Mucosa of stomach (tissue), 1 donor: ENCODE results near the gene STAG3.
"Not testable (repeated sequence)": the region's sequence is repeated elsewhere in the genome, so short reads cannot be mapped to it uniquely, and the experiment has no call there.

Source experiments
- H3K27me3 ChIP-seq: one replicate; pipeline ENCODE4 v1.7.0; 2013; ENCODE audit warnings: mild to moderate bottlenecking, low read length; ENCODE audit not compliant: control insufficient read depth, insufficient read depth
- H3K36me3 ChIP-seq: one replicate; pipeline ENCODE4 v1.7.0; 2013; ENCODE audit warnings: low read length; ENCODE audit not compliant: control insufficient read depth, insufficient read depth
- H3K4me1 ChIP-seq: one replicate; pipeline ENCODE4 v1.7.0; 2013; ENCODE audit warnings: mild to moderate bottlenecking, low read length; ENCODE audit not compliant: control insufficient read depth, insufficient read depth
- H3K4me3 ChIP-seq: one replicate; pipeline ENCODE4 v1.7.0; 2013; ENCODE audit warnings: low read length
- H3K9ac ChIP-seq: one replicate; pipeline ENCODE4 v1.7.0; 2013; ENCODE audit warnings: mild to moderate bottlenecking, low read length, moderate library complexity
- H3K9me3 ChIP-seq: one replicate; pipeline ENCODE4 v1.7.0; 2013; ENCODE audit warnings: mild to moderate bottlenecking, low read length, moderate library complexity; ENCODE audit not compliant: control insufficient read depth
- donor health status: Pancreatic carcinoma.

Gene STAG3

DNA sequence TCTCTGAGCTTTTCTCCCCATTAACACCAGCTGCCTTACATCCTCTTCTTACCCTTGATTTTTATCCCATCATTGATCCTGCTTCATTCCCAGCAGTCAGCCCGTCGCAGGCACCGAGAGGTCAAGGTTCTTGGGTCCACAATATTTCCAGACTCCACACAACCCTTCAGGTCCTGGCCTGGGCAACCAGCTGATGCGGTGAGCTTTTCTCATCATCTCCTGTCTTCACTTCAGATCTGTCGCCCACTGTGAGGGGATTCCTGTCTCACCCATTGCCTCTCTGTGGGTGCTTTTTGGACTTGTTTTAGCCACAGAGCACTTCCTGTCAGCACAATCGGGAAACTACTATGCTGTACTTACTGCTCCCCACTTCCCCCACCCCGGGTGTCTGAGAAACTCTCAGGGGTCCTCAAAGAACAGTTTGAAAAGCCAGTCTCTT lies 33.6 kb downstream of the STAG3 start:
- H3K4me3 ChIP-seq: no peak overlapping the region
- H3K9ac ChIP-seq: no peak overlapping the region
- no peaks in the 10 kb centered on the region for H3K9me3 ChIP-seq
- H3K36me3 ChIP-seq: no peaks in the 10 kb centered on the region
- no peaks in the 10 kb centered on the region for H3K27me3 ChIP-seq
- peaks cover 7% of the 10 kb centered on the region for H3K4me1 ChIP-seq

DNA sequence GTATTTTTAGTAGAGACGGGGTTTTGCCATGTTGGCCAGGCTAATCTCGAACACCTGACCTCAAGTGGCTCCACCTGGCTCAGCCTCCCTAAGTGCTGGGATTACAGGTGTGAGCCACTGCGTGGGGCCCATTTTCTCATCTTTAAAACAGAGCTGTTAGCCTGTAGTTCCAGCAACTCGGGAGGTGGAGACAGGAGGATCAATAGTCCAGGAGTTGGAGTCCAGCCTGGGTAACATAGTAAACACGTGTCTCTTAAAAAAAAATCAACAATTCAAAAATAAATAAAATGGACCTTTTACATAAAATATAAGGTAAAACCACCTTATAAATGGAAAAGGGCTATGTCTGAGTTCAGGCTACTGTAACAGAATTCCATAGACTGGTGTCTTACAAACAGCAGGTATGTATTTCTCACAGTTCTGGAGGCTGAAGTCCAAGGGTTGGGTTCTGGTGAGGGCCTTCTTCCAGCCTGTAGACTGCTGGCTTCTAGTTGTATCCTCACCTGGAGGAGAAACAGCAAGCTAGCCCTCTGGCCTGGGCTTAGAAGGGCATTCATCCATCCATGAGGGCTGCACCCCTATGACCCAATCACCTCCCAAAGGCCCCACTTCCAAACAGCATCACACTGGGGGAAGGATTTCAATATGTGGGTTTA lies 35.0 kb downstream of the STAG3 start:
- Histone ChIP-seq H3K4me3 (no peak overlapping the region), H3K9ac (no peak overlapping the region), H3K9me3 (no peaks in the 10 kb centered on the region), H3K27me3 (no peaks in the 10 kb centered on the region), H3K36me3 (no peaks in the 10 kb centered on the region), H3K4me1 (peaks cover 7% of the 10 kb centered on the region)

DNA sequence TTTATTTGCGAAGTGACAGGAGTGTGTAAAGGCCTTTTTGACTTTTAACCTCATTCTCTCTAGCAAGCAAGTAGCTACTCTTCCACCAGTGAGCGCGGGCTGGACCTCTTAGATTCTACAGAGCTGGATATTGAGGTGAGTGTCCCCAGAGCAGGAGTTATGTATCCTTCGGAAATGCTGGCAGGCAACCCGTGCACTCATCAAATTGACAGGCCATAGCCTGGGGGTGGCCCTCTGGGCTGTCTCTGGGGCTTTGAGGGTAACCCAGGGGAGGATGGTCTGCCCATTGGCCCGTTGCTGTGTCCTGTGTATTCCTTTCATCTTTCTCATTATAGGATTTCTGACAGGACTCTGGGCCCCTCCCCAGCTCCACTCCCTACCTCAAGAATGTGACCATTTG lies 36.0 kb downstream of the STAG3 start:
- no peaks in the 10 kb centered on the region for H3K9me3 ChIP-seq
- H3K4me1 ChIP-seq: peaks cover 7% of the 10 kb centered on the region
- no peak overlapping the region for H3K4me3 ChIP-seq
- no peak overlapping the region for H3K9ac ChIP-seq
- H3K27me3 ChIP-seq: no peaks in the 10 kb centered on the region
- no peaks in the 10 kb centered on the region for H3K36me3 ChIP-seq

DNA sequence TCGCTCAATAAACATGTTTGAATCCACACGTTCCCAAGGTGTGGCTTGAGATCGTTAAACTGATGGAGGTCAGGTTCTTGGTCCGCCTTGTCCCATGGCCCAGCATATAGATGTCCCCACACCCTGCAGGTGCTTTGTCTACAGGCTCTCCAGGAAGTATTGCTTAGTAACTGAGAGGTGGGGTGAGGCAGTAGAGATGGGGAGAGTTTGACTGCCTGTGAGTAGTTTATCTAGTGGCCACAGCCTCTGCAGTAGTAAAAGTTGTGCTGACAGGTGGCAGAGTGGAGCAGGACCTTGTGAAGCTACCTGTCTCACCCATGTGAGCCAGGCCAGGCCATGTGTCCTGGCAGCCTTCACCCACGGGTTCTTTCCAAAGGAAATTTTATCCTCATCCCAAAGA lies 36.6 kb downstream of the STAG3 start:
- H3K4me1 ChIP-seq, H3K4me3 ChIP-seq, H3K9ac ChIP-seq: not testable (repeated sequence)

DNA sequence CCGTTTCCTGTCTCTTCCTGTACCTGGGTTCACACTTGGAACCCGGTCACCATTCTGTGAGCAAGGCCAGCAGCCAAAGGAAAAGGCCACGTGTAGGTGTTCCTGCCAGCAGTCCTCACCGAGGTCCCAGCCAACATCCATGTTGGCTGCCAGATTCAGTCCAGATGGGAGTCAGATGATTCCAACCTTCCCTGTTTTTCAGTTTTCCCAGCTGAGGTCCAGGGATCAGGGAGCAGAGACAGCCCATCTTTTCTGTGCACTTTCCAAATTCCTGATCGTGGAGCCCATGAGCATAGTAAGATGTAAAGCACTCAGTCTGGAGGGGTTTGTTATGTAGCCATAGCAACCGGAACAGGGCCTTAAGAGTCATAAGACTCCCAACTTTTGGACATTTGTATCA lies 38.2 kb downstream of the STAG3 start:
- Histone ChIP-seq H3K27me3 (no peaks in the 10 kb centered on the region), H3K9ac (no peak overlapping the region), H3K36me3 (no peaks in the 10 kb centered on the region), H3K4me3 (no peak overlapping the region), H3K4me1 (peaks cover 7% of the 10 kb centered on the region), H3K9me3 (no peaks in the 10 kb centered on the region)

More for the DNA sequence above, 36.6 kb downstream of the STAG3 start:
- H3K36me3 ChIP-seq, H3K9me3 ChIP-seq, H3K27me3 ChIP-seq: not testable (repeated sequence)

DNA sequence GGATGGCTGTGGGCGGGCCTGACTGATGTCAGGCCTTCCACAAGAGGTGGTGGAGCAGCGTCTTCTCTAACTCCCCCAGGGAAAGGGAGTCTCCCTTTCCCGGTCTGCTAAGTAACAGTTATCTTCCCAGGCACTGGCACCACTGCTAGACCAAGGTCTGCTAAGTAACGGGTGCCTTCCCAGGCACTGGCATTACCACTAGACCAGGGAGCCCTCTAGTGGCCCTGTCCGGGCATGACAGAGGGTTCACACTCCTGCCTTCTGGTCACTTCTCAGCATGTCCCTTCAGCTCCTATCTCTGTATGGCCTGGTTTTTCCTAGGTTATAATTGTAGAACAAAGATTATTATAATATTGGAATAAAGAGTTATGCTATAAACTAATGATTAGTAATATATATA lies 40.2 kb downstream of the STAG3 start:
- H3K27me3 ChIP-seq, H3K36me3 ChIP-seq, H3K4me1 ChIP-seq: not testable (repeated sequence)

DNA sequence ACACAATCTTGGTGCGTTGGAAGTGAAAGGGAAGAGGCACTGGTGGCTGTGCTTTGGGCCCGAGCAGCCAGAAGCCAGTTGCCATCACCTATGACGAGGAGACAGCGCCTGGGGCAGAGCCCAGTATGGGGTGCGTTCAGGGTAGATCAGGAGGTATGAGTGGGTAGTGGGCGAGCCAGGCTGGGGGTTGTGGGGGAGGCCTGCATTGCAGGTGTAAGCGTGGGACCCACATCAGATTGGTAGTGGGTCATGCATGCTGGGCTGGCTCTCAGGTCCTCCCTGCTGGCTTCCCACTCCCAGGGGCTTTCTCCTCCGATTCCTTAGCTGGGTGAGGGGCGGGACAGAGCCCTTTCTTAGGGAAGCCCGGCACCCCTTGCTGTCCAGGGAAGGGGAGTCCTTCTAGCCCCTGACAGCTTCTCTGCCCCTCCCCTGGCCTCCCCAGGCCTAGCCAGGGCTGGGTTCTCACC lies 41.6 kb downstream of the STAG3 start:
- peaks cover 3% of the 10 kb centered on the region for H3K4me1 ChIP-seq
- no peaks in the 10 kb centered on the region for H3K9me3 ChIP-seq
- no peaks in the 10 kb centered on the region for H3K27me3 ChIP-seq
- H3K4me3 ChIP-seq: no peak overlapping the region
- no peaks in the 10 kb centered on the region for H3K36me3 ChIP-seq
- no peak overlapping the region for H3K9ac ChIP-seq

More for the DNA sequence above, 40.2 kb downstream of the STAG3 start:
- H3K9ac ChIP-seq, H3K9me3 ChIP-seq, H3K4me3 ChIP-seq: not testable (repeated sequence)

DNA sequence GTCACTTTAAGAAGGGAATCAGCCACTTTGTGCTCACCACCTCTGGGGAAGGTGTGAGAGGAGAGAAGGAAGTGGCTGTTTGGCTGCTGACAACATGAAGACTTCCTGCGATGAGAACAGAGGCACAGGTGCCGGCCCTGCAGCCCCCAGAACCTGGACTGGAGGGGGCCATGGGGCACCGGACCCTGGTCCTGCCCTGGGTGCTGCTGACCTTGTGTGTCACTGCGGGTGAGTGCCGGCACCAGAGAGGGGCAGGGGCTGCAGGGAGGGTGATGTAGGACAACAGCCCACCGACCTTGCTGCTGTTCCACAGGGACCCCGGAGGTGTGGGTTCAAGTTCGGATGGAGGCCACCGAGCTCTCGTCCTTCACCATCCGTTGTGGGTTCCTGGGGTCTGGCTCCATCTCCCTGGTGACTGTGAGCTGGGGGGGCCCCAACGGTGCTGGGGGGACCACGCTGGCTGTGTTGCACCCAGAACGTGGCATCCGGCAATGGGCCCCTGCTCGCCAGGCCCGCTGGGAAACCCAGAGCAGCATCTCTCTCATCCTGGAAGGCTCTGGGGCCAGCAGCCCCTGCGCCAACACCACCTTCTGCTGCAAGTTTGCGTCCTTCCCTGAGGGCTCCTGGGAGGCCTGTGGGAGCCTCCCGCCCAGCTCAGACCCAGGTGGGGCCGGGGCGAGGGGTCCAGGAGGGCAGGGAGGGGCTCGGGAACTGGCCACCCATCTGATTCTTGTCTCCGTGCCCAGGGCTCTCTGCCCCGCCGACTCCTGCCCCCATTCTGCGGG lies 42.3 kb downstream of the STAG3 start, which contains the start of gene PVRIG:
PVRIG (plus strand) TSS at position 149 of the 785 bp plus-strand sequence; CDS start at position 171, 22 bp downstream.
- not testable (repeated sequence) for H3K4me1 ChIP-seq, H3K9me3 ChIP-seq, H3K36me3 ChIP-seq, H3K9ac ChIP-seq, H3K27me3 ChIP-seq, H3K4me3 ChIP-seq

DNA sequence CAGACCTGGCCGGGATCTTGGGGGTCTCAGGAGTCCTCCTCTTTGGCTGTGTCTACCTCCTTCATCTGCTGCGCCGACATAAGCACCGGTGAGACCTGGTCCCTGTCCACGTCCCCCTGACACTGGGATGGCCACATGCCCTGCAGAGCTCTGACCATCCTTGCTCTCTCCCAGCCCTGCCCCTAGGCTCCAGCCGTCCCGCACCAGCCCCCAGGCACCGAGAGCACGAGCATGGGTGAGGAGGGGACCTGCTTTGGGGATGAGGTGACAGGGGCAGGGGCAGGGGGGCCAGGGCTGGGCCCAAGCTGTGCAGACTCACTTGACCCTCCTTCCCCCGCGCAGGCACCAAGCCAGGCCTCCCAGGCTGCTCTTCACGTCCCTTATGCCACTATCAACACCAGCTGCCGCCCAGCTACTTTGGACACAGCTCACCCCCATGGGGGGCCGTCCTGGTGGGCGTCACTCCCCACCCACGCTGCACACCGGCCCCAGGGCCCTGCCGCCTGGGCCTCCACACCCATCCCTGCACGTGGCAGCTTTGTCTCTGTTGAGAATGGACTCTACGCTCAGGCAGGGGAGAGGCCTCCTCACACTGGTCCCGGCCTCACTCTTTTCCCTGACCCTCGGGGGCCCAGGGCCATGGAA lies 43.0 kb downstream of the STAG3 start:
- Histone ChIP-seq H3K9ac (no peak overlapping the region), H3K36me3 (no peaks in the 10 kb centered on the region), H3K27me3 (no peaks in the 10 kb centered on the region), H3K9me3 (no peaks in the 10 kb centered on the region), H3K4me3 (no peak overlapping the region), H3K4me1 (no peaks in the 10 kb centered on the region)

DNA sequence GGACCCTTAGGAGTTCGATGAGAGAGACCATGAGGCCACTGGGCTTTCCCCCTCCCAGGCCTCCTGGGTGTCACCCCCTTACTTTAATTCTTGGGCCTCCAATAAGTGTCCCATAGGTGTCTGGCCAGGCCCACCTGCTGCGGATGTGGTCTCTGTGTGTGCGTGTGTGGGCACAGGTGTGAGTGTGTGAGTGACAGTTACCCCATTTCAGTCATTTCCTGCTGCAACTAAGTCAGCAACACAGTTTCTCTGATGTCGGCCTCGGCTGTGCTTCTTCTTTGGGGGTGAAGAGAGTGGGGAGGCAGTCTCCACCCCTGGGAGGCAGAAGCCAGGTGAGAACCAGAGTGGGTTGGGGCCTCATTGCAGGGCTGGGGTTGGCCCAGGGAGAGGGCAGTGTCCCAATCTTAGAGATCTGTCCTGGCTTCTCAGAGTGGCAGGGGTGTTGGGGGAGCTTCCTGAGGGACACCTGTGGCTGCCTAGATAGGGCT lies 43.6 kb downstream of the STAG3 start:
- no peaks in the 10 kb centered on the region for H3K9me3 ChIP-seq
- no peaks in the 10 kb centered on the region for H3K4me1 ChIP-seq
- no peaks in the 10 kb centered on the region for H3K36me3 ChIP-seq
- no peak overlapping the region for H3K9ac ChIP-seq
- H3K27me3 ChIP-seq: no peaks in the 10 kb centered on the region
- no peak overlapping the region for H3K4me3 ChIP-seq

DNA sequence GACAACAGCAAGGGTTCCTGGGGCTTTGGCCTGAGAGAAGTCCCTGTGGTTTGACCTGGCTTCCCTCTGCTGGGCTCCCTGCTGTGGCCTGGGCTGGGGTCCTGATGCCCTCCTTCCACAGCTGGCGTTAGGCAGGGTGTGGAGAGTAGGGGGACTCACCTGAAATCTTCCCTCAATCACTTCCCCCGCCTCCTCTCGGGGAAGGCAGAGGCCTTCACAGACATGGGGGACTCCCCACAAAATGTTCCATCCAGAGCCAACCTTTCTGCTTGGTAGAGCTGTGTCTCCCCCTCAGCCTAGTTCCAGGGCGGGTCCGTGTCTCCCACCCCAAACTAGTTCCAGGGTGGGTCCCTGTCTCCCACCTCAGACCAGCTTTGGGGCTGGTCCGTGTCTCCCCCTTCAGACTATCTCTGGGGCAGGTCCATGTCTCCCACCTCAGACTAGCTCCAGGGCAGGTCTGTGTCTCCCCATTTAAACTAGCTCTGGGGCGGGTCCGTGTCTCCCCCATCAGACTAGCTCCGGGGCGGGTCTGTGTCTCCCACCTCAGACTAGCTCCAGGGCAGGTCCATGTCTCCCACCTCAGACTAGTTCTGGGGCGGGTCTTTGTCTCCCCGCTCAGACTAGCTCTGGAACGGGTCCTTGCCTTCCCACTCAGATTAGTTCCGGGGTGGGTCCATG lies 44.2 kb downstream of the STAG3 start:
- no peak overlapping the region for H3K9ac ChIP-seq
- no peaks in the 10 kb centered on the region for H3K4me1 ChIP-seq
- no peaks in the 10 kb centered on the region for H3K27me3 ChIP-seq
- no peak overlapping the region for H3K4me3 ChIP-seq
- no peaks in the 10 kb centered on the region for H3K36me3 ChIP-seq
- H3K9me3 ChIP-seq: no peaks in the 10 kb centered on the region
